GM21717 (cell line): ENCODE data around the gene BRPF3.

Experiments used
- ATAC-seq: cut with Tn5 transposase; IDR thresholded peaks from one replicate; pipeline ENCODE4 v1.9.1; 2021; ENCODE audit warnings: mild to moderate bottlenecking, moderate library complexity; ENCODE audit not compliant: unreplicated experiment

BRPF3 gene

DNA sequence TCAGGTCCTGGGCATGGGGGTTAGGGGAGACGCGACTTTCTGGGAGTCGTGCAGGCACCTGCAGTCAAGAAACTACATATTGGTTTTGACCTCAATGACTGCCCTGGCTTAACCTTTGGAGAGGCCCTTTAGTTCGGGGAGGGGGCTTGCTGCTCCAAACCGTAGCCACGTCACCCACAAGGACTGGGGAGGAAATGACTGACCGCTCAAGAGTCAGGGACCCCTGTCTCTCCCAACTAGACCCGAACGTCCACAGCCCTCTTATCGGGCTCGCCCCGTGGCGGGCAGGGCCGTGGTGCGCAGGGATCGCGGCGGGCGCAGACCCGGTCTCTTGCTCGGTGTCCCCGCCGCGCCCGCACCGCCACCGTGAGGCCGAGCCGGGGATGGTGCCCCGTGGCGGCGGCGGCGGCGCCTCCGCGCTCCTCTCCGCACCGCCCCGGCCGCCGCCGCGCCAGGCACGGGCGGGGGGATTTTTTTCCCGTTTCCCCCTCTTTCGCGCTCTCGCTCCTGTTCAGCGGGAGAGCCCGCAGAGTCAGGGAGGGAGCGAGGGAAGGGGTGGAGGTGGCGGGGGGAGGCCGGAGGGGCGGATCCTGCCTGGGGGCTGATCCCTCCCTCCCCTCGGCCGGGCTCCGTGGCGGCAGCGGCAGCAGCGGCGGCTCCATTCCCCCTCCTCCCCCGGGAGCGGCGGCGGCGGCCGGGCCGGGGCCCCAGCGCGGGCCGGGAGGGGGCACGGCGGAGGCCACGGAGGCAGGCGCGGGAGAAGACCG is at the start of gene BRPF3:
TSS of gene BRPF3 (plus strand) at position 632 of the 767 bp plus-strand sequence. CDS start 3,579 bp downstream, outside the sequence.
- peak; percentile 59 for ATAC-seq

- no peak for ATAC-seq
These were observed 49.2 kb upstream of the BRPF3 start for GRCh38 chr6:36147294-36147693.

DNA sequence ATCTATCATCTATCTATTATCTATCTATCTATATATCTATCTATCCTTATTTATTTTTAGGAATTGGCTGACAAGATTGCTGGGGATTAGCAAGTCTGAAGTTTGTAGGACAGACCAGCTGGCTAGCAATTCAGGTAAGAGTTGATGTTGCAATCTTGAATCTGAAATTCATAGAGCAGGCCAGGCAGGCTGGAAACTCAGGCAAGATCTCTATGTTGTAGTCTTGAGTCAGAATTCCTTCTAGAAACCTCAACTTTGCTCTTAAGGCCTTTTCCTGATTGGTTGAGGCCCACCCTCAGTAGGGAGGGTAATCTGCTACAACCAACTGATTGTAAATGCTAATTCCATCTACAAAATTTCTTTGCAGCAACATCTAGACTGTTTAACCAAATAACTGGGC is 47.1 kb upstream of the BRPF3 start:
- ATAC-seq = no peak

DNA sequence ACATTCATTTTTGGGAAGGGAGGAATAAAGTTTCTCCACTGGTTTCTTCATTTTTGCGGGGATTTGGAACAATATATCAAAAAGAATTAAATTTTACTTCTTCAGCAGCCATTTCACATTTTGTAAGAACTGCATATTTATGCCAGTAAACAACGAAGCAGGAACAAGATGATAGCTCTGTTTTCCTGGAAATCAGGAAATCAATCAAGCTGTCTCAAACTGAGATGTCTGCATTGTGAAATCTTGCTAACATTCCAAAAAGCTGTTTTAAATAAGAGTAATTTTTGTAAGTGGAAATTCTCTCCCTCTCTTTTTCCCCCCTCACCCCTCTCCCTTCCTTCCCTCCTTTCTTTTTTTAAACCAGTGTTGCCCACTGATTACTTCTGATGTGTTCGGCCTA is 46.3 kb upstream of the BRPF3 start:
- ATAC-seq = no peak

DNA sequence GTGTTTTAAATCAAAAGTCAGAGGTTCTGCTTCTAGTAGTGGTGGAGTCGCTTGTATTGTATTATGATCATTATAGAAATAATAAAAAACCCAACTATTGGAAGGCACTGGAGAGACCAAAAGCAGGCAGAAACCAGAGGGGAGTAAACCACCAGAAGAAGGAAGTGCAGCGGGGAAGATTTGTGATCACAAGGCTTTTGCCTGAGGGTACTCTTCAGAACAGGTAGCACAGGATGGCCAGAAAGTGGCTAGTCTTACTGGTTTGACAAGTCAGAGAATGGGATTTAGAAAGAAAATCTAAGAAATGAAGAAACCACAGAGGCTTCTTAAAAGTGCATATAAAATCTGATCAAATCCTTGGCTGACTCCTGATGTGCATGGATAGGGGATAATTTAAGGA is 42.3 kb upstream of the BRPF3 start:
- ATAC-seq = no peak

DNA sequence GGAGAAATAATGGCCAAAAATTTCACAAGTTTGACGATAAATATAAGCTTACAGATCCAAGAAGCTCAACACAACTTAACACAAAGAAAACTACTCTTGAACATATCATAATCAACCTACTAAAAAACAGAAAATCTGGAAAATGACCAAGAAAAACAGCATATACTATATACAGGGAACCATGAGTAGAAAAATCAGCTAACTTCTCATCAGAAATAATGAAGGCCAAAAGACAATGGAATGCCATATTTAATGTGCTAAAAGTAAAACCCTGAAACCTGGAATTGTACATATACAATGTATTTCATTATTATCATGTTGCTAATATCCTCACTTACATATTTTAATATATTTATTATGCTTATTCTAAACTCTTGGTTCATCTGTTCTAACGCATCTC is 40.9 kb upstream of the BRPF3 start:
- ATAC-seq = no peak

DNA sequence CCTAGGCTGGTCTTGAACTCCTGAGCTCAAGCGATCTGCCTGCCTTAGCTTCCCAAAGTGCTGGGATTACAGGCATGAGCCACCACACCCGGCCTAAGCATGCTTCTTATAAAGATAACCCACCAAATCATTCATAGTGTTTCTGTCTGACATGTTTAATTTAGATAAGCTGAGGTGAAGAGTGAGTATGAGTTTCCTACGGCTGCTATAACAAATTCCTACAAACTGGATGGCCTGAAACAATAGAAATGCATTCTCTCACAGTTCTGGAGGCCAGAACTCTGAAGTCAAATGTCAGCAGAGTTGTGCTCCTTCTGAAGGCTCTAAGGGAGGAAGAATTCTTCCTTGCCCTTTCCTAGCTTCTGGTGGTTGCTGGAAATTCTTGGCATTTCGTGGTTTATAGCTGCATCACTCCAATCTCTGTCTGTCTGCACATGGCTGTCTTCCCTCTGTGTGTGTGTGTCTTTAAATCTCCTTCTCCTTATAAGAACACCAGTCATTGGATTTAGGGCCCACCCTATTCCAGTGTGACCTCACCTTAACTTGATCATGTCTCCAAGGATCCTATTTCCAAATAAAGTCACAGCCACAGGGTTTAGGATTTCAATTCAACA is 36.3 kb upstream of the BRPF3 start:
- no peak for ATAC-seq

- no peak for ATAC-seq
These were observed 27.2 kb upstream of the BRPF3 start for GRCh38 chr6:36169023-36170007.

DNA sequence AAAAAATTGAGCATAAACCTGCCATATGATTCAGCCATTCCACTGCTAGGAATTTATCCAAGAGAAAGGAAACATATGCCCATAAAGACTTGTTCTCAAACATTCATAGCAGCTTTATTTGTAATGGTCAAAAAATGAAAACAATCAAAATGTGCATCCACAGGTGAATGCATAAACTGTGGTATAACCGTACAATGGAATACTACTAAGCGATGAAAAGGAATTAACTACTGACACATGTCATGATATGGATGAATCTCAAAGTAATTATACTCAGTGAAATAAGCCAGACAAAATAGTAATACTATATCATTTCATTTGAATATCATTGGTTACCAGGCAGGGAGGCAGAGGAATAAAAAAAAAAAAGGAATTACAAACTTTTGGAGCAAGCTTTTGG is 25.8 kb upstream of the BRPF3 start:
- ATAC-seq = no peak

GRCh38 chr6:36171573-36171972 is 25.0 kb upstream of the BRPF3 start:
- ATAC-seq = no peak

DNA sequence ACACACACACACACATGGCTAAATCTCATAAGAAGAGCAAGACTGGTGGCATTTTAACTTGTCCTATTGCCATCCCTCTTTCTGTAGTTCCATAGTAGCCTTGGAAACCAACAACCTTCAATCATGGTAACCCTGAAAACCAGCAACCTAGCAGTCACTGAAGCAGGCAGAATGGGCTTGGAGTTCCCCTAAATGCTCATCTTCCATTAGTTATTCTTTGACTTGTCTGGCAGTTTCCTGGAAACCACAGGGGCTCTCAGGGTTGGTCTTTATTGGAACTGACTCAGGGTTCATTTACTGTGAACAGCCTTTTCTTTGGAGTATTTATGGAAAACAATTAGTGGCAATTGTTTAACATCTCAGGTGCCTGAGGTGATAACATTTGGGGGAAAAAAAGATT is 19.4 kb upstream of the BRPF3 start:
- no peak for ATAC-seq

DNA sequence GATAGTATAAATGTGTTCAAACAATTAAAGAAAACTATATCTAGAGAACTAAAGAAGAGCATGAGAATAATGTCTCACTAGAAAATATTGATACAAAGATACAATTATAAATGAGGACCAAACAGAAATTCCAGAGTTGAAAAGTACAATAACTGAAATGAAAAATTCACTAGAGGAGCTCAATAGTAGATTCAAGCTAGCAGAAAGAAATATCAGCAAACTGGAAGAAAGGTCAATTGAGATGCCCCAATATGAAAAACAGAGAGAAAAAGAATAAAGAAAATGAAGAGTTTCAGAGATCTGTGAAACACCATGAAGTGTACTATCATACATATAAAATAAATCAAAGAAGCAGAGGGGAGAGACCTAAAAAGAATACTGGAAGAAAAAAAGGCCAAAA is 18.0 kb upstream of the BRPF3 start:
- no peak for ATAC-seq

DNA sequence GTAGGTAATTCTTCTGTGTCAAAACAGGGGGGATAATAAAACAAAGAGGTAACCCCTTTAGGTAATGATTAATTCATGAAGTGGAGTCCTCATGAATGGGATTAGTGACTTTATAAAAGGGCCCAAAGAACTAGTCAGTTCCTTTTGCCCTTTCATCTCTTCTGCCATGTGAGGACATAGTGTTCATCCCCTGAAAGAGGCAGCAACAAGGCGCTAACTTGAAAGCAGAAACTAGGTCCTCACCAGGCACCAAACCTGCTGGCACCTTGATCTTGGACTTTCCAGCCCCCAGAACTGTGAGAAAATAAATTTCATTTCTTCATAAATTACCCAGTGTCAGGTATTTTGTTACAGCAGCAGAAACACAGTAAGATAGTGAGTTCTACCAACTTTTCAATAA is 16.4 kb upstream of the BRPF3 start:
- ATAC-seq = no peak

GRCh38 chr6:36184311-36184710 is 12.2 kb upstream of the BRPF3 start:
- ATAC-seq = no peak

DNA sequence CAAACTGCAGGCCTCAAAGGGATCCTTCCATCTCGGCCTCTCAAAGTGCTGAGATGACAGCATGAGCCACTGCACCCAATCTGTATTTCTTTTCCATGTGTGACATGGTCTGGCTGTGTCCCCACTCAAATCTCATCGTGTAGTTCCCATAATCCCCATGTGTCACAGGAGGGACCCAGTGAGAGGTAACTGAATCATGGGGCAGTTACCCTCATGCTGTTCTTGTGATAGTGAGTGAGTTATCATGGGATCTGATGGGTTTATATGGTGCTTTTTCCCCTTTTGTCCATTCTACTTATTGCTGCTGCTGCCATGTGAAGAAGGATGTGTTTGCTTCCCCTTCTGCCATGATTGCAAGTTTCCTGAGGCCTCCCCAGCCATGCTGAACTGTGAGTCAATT is 10.3 kb upstream of the BRPF3 start:
- no peak for ATAC-seq

GRCh38 chr6:36187446-36187845 is 9.1 kb upstream of the BRPF3 start:
- no peak for ATAC-seq

- no peak for ATAC-seq
These were observed 952 bp upstream of the BRPF3 start for GRCh38 chr6:36195471-36196112.

DNA sequence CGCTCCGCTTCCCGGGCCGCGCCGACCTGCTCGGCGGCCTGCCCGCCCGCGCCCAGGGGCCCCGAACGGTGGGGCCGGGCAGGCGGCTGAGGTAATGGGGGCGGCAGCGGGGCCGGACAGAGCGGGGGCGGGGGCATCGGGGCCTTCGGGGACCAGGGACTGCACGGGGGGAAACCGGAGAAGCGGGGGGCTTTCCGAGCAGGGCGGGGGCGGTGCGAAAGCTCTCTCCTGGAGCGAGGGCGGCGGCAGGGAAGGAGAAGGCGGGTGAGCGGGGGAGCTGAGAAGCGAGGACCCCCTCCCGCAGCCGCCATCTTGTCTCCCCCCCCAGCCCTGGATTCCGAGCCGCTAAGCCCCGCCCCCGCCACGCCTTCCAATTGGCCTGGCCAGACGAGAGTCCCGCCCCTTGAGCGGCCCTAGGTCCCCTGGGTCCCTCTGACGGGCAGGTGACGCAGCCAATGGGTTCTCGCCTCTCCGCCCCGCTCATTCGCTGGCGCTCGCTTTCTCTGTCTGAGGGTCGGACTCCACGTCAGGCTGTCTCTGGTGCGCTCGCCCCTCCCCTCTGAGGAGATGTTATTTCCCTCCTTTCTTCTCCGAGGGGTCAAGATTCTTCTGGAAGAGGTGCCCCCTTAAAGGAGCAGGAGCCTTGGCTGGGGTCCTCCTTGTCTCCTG is 470 bp downstream of the BRPF3 start:
- ATAC-seq = peak; percentile 89

DNA sequence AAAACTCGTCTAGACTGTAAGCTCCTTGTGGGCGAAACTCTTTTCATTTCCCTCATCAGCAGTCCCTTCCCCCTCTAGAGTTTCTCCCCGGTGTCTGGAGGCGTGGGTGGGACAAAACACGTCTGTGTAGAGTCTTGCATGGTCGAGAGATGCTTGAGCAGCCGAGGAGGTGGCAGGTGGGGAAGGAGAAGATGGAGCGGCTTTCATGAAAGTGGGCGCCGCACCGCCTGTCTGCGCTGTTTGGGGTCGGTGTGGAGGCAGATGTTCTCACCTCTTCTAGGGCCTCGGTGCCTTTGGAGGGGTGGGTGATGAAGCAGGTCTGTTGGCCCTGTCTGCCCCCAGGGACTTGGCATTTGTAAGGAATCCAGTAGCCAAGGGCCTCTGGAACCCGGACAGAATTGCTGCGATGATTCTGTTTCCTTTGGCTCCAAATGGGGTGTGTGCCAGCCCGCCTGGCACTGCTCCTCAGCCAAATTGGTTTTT is 1.2 kb downstream of the BRPF3 start:
- no peak for ATAC-seq

GRCh38 chr6:36198986-36199385 is 2.4 kb downstream of the BRPF3 start:
- no peak for ATAC-seq
